HPDE6-E6E7 (cell line): Measurements from ENCODE around the gene ITPR1.
"Not testable (repeated sequence)": the region's sequence is repeated elsewhere in the genome, so short reads cannot be mapped to it uniquely, and the experiment has no call there.

Experiments
- DNase-seq: peaks from one replicate; pipeline ENCODE4 v3.0.0; 2011; ENCODE audit warnings: missing footprints; ENCODE audit errors: extremely low spot score

ITPR1 gene

GRCh38 chr3:4571690-4572334, 78.7 kb downstream of the ITPR1 start:
- no peak for DNase-seq

GRCh38 chr3:4573153-4573552, 80.0 kb downstream of the ITPR1 start:
- no peak for DNase-seq

GRCh38 chr3:4574426-4574965, 81.3 kb downstream of the ITPR1 start:
- DNase-seq, result no peak

- DNase-seq, result no peak
Observed at GRCh38 chr3:4575381-4575780, 82.2 kb downstream of the ITPR1 start.

- no peak for DNase-seq
Observed at GRCh38 chr3:4577721-4578120, 84.6 kb downstream of the ITPR1 start.

GRCh38 chr3:4580346-4581123, 87.4 kb downstream of the ITPR1 start:
- DNase-seq, result no peak

- DNase-seq, result no peak
Observed at GRCh38 chr3:4581124-4581424, 87.9 kb downstream of the ITPR1 start.

- no peak for DNase-seq
Observed at GRCh38 chr3:4581498-4581897, 88.3 kb downstream of the ITPR1 start.

- no peak for DNase-seq
Observed at GRCh38 chr3:4581920-4582611, 88.9 kb downstream of the ITPR1 start.

GRCh38 chr3:4582624-4583023, 89.5 kb downstream of the ITPR1 start:
- no peak for DNase-seq

GRCh38 chr3:4583416-4583815, 90.3 kb downstream of the ITPR1 start:
- no peak for DNase-seq

GRCh38 chr3:4584456-4585249, 91.5 kb downstream of the ITPR1 start:
- no peak for DNase-seq

- DNase-seq, result no peak
Observed at GRCh38 chr3:4586381-4586780, 93.2 kb downstream of the ITPR1 start.

GRCh38 chr3:4587061-4587837, 94.1 kb downstream of the ITPR1 start:
- DNase-seq, result no peak

GRCh38 chr3:4587838-4588105, 94.6 kb downstream of the ITPR1 start:
- DNase-seq, result no peak

GRCh38 chr3:4588466-4588865, 95.3 kb downstream of the ITPR1 start:
- DNase-seq, result no peak

GRCh38 chr3:4589475-4590097, 96.4 kb downstream of the ITPR1 start:
- DNase-seq, result no peak

- not testable (repeated sequence) for DNase-seq
Observed at GRCh38 chr3:4590849-4591248, 97.7 kb downstream of the ITPR1 start.

- DNase-seq, result no peak
Observed at GRCh38 chr3:4591669-4592068, 98.5 kb downstream of the ITPR1 start.

- DNase-seq, result no peak
Observed at GRCh38 chr3:4593014-4593413, 99.9 kb downstream of the ITPR1 start.

- no peak for DNase-seq
Observed at GRCh38 chr3:4595710-4596113, 102.6 kb downstream of the ITPR1 start.
